Mesothelial cell of epicardium (in vitro differentiated cells): ENCODE data around the gene FSIP1. TPM values are rescaled to one million over a fixed set of nuclear protein-coding genes. Genes with fewer than 3 reads are reported as not detected.

Source experiments
- DNase-seq, 2 experiments: peaks; one replicate each; pipeline ENCODE4 v3.0.0; 2021; ENCODE audit warnings: low spot score in 2 of 2; ENCODE audit not compliant: unreplicated experiment in 2 of 2
- H3K27ac Mint-ChIP-seq: 2 replicates; pipeline ENCODE4 v1.8.0; 2021; ENCODE audit warnings: mixed read lengths
- H3K27me3 Mint-ChIP-seq: 2 replicates; pipeline ENCODE4 v1.8.0; 2021; ENCODE audit warnings: low read depth, mixed read lengths
- H3K36me3 Mint-ChIP-seq: 2 replicates; pipeline ENCODE4 v1.8.0; 2021; ENCODE audit warnings: mixed read lengths
- H3K4me1 Mint-ChIP-seq: 2 replicates; pipeline ENCODE4 v1.8.0; 2021; ENCODE audit warnings: mixed read lengths
- H3K4me3 Mint-ChIP-seq: 2 replicates; pipeline ENCODE4 v1.8.0; 2021; ENCODE audit warnings: mild to moderate bottlenecking, moderate library complexity, mixed read lengths
- H3K9me3 Mint-ChIP-seq: 2 replicates; pipeline ENCODE4 v1.8.0; 2021; ENCODE audit warnings: mixed read lengths
- total RNA-seq: library from RNA; stranded (reverse); gene quantifications from 3 replicates; pipeline ENCODE4 v1.2.1, GENCODE V29; 2021
- TF ChIP-seq, protein P1 (sequence below): fragments of 200-600 bp; sonication (generic); IDR thresholded peaks from one replicate; pipeline ENCODE4 v1.5.0; 2021; ENCODE audit warnings: antibody characterized with exemption; ENCODE audit not compliant: unreplicated experiment

FSIP1 gene
- total RNA-seq, 1 donor from 2014 or later, result 0.74 TPM

DNA sequence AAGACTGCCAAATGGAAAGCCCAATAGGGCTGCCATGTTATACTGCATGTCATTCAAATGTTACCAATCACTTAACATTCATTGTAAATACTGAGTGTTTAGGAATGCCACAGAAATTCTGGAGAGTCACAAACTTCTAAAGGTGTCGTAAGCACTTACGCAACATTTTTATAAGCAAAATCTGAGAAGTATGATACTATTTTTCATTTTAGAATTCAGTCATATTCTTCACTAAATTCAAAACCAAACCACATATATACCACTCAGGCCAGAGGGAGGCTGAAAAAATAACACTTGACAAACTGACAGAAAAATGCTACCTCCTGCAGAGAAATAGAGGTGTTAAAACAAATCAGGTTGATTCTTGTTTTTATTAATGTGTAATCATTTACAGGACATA, 112.0 kb downstream of the FSIP1 start:
- peaks cover 22% of the 10 kb centered on the region for H3K4me1 Mint-ChIP-seq
- H3K36me3 Mint-ChIP-seq, result no peaks in the 10 kb centered on the region
- H3K4me3 Mint-ChIP-seq, result no peak overlapping the region
- H3K9me3 Mint-ChIP-seq, result no peaks in the 10 kb centered on the region
- TF ChIP-seq, protein P1, sequence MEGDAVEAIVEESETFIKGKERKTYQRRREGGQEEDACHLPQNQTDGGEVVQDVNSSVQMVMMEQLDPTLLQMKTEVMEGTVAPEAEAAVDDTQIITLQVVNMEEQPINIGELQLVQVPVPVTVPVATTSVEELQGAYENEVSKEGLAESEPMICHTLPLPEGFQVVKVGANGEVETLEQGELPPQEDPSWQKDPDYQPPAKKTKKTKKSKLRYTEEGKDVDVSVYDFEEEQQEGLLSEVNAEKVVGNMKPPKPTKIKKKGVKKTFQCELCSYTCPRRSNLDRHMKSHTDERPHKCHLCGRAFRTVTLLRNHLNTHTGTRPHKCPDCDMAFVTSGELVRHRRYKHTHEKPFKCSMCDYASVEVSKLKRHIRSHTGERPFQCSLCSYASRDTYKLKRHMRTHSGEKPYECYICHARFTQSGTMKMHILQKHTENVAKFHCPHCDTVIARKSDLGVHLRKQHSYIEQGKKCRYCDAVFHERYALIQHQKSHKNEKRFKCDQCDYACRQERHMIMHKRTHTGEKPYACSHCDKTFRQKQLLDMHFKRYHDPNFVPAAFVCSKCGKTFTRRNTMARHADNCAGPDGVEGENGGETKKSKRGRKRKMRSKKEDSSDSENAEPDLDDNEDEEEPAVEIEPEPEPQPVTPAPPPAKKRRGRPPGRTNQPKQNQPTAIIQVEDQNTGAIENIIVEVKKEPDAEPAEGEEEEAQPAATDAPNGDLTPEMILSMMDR, result no peak
- no peak overlapping the region for H3K27ac Mint-ChIP-seq
- no peak for DNase-seq
- H3K27me3 Mint-ChIP-seq, result no peaks in the 10 kb centered on the region

DNA sequence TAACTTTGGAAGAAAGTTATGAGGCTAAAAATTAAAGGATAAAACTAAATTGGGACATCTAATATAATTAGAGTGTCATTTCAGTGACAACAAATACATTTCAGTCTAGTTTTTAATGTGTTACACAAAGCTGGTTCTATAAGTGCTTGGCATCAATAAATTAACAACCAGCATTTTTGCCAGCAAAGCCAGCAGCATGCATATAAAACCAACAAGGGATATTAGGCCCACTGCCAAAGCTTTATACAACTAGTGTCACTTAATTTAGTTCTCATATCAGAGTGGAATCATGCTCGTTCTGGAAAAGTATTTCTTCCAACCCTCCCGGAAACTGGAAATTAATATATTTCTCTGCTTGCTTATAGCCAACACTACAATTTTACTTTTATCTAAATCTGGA, 113.0 kb downstream of the FSIP1 start:
- H3K27me3 Mint-ChIP-seq, result no peaks in the 10 kb centered on the region
- no peaks in the 10 kb centered on the region for H3K9me3 Mint-ChIP-seq
- no peak overlapping the region for H3K4me3 Mint-ChIP-seq
- H3K27ac Mint-ChIP-seq, result no peak overlapping the region
- no peaks in the 10 kb centered on the region for H3K36me3 Mint-ChIP-seq
- DNase-seq, result no peak
- peaks cover 29% of the 10 kb centered on the region for H3K4me1 Mint-ChIP-seq
- TF ChIP-seq, protein P1, result no peak

DNA sequence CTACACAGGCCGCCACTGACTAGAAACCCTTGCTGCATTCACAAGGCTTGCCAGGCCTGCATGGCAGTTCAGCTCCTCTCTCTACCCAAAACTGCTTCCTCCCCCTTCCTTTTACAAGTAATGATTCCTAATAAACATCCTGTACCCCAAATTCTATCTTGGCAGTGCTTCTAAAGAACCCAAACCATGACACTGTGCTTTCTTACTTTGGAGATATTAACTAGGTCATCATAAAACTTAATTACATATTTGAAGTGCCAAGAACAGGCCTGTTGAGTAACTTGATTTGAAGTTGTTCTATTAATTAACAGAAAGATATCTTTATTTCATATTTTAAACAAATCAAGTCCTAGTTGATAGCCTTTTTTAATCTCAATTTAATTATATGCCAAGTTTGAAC, 113.4 kb downstream of the FSIP1 start:
- no peak overlapping the region for H3K4me3 Mint-ChIP-seq
- no peak for DNase-seq
- TF ChIP-seq, protein P1, result no peak
- no peaks in the 10 kb centered on the region for H3K27me3 Mint-ChIP-seq
- no peak overlapping the region for H3K27ac Mint-ChIP-seq
- no peaks in the 10 kb centered on the region for H3K36me3 Mint-ChIP-seq
- no peaks in the 10 kb centered on the region for H3K9me3 Mint-ChIP-seq
- peaks cover 33% of the 10 kb centered on the region for H3K4me1 Mint-ChIP-seq

- Mint-ChIP-seq H3K4me1 (peaks cover 40% of the 10 kb centered on the region), H3K27me3 (no peaks in the 10 kb centered on the region), H3K36me3 (no peaks in the 10 kb centered on the region), H3K4me3 (no peak overlapping the region), H3K9me3 (no peaks in the 10 kb centered on the region), H3K27ac (no peak overlapping the region)
- TF ChIP-seq, protein P1, result no peak
- no peak for DNase-seq
These were observed 114.2 kb downstream of the FSIP1 start for GRCh38 chr15:39668457-39668856.

DNA sequence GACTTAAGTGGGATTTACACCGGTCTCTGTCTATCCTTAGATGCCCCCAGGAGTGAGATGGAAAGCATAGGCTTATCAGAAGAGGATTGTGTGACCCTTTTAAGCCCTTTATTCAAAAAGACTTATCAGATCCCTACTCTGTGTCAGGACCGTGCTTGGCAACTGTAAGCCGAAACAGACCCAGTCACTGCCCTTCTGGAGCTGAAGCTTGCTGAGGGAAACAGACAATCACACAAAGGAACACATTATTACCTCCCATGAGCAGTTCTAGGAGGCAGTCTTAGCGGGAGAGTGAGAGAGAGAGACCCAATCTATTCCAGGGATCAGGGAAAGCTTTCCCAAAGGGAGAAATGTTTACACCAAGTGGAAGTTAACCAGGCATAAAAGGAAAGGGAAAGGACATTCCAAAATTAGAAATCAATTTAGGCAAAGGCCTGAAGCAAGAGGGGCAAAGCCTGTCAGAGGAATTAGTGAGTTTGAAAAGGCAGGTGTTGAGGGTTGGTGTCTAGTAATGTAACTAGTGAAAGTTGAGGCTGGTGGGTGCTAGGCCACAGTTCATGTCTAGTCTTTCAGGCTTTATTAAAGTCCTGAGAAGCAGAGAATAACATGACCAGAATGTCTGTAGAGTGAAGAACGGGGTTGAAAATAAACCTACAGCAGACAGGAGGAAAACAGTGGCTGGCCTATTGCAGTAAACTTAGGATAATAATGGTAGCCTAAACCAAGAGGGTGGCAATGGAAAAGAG, 115.1 kb downstream of the FSIP1 start:
- Mint-ChIP-seq H3K4me3 (no peak overlapping the region), H3K27me3 (no peaks in the 10 kb centered on the region), H3K27ac (peak overlapping the region; percentile 65), H3K36me3 (no peaks in the 10 kb centered on the region), H3K9me3 (no peaks in the 10 kb centered on the region), H3K4me1 (peaks cover 42% of the 10 kb centered on the region)
- DNase-seq, result no peak
- TF ChIP-seq, protein P1, result no peak

- Mint-ChIP-seq H3K9me3 (no peaks in the 10 kb centered on the region), H3K27ac (peak overlapping the region; percentile 66), H3K27me3 (no peaks in the 10 kb centered on the region), H3K36me3 (no peaks in the 10 kb centered on the region), H3K4me1 (peaks cover 45% of the 10 kb centered on the region), H3K4me3 (no peak overlapping the region)
- TF ChIP-seq, protein P1, result no peak
- no peak for DNase-seq
These were observed 116.0 kb downstream of the FSIP1 start for GRCh38 chr15:39666677-39667076.
